Neural crest cell (in vitro differentiated cells): Measurements from ENCODE around the gene CCNF. TPM values are rescaled to one million over a fixed set of nuclear protein-coding genes. Genes with fewer than 3 reads are reported as not detected.

Source experiments
- DNase-seq: peaks from one replicate; pipeline ENCODE4 v3.0.0; 2021; ENCODE audit warnings: low read depth, mixed read lengths, low spot score
- H3K27ac Mint-ChIP-seq: one replicate; pipeline ENCODE4 v1.8.0; 2021; ENCODE audit warnings: mild to moderate bottlenecking, mixed read lengths; ENCODE audit not compliant: unreplicated experiment
- H3K27me3 Mint-ChIP-seq: 2 replicates; pipeline ENCODE4 v1.8.0; 2021; ENCODE audit warnings: low read depth, mild to moderate bottlenecking, mixed read lengths
- H3K36me3 Mint-ChIP-seq: 2 replicates; pipeline ENCODE4 v1.8.0; 2021; ENCODE audit warnings: low read depth, mild to moderate bottlenecking, mixed read lengths
- H3K4me1 Mint-ChIP-seq: 2 replicates; pipeline ENCODE4 v1.8.0; 2021; ENCODE audit warnings: mixed read lengths
- H3K4me3 Mint-ChIP-seq: one replicate; pipeline ENCODE4 v1.8.0; 2021; ENCODE audit warnings: mild to moderate bottlenecking, mixed read lengths
- H3K9me3 Mint-ChIP-seq: 2 replicates; pipeline ENCODE4 v1.8.0; 2021; ENCODE audit warnings: mixed read lengths
- total RNA-seq: library from RNA; stranded (reverse); gene quantifications from 2 replicates; pipeline ENCODE4 v1.2.1, GENCODE V29; 2021
- TF ChIP-seq, protein P1 (sequence below): fragments of 200-600 bp; sonication (generic); conservative IDR thresholded peaks from 2 replicates; pipeline ENCODE4 v1.5.0; 2021; ENCODE audit warnings: antibody characterized with exemption, mild to moderate bottlenecking

CCNF gene
- total RNA-seq, 1 donor from 2014 or later, result 67.5 TPM

DNA sequence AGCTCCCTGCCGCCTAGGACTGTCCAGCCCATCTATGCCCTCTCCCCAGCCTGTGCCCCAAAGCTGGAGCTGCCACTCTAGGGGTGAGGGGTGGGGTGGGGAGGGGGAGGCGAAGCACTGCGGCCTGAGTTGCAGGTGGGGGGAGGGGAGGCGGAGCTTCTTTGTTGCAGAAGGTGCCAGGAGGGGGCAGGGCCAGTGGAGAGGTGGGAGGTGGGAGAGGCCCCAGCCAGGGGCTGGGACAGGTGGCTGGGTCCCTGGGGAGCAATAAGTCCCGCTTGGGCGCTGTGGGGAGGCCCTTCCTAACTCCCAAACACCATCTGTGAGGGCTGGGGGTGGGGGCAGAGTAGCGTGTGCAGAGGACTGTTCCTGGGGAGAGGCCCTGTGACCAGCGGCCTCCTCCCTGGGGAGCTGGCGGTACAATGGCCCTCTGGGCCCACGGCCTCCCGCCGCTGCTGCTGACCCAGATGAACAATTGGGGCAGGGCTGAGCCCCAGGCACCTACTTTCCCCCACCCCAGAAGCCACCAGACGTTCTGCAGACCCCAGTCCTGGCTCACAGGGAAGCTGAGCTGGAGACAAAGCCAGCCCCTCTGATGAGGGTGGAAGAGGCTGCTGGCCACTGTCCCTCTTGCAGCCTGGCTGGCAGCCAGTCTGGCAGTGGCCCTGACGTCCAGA lies 39.6 kb downstream of the CCNF start:
- DNase-seq, result no peak
- H3K27ac Mint-ChIP-seq, result no peak overlapping the region

DNA sequence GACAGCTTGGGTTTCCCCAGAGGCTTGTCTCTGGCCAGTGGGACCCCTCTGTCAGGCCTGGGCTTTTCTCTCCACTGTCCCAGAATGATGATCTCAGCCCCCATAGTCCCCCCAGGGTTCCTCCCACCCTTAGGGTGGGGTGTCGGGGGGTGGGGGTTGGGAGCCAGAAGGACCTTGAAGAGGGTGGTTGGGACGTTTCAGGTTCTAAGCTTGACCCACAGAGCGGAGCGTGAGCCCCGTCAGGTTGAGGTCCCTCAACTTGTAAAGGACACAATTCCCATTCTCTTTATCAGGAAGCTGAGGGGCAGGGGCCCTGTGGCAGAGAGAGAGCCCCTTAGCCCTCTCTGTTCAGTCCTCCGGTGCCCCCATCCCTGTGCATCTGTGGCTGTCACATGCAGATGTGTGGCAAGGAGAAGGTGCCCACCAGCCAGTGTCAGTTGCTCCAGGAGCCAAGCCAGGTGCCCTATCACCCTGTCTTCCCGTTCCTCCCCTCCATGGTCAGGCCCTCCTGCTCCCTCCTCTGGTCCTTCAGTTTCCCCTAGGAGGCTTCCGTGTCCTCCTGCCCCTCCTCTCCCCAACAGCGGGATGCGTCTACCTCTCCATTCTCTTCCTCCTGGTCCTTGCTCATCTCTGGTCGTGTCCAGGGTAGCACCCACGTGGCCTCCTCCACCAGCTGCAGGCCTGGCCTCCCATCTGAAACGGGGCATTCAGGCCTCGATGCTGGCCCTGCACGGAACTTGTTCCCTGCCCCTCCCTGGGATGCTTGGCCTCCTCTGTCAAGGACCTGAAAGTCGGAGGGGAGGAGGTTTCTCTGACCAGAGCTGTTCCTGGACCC lies 40.4 kb downstream of the CCNF start:
- Mint-ChIP-seq H3K36me3 (no peaks in the 10 kb centered on the region), H3K4me3 (peak overlapping the region; percentile 85), H3K4me1 (peaks cover 21% of the 10 kb centered on the region), H3K27ac (peak overlapping the region; percentile 71), H3K27me3 (peaks cover 19% of the 10 kb centered on the region), H3K9me3 (no peaks in the 10 kb centered on the region)
- TF ChIP-seq, protein P1, sequence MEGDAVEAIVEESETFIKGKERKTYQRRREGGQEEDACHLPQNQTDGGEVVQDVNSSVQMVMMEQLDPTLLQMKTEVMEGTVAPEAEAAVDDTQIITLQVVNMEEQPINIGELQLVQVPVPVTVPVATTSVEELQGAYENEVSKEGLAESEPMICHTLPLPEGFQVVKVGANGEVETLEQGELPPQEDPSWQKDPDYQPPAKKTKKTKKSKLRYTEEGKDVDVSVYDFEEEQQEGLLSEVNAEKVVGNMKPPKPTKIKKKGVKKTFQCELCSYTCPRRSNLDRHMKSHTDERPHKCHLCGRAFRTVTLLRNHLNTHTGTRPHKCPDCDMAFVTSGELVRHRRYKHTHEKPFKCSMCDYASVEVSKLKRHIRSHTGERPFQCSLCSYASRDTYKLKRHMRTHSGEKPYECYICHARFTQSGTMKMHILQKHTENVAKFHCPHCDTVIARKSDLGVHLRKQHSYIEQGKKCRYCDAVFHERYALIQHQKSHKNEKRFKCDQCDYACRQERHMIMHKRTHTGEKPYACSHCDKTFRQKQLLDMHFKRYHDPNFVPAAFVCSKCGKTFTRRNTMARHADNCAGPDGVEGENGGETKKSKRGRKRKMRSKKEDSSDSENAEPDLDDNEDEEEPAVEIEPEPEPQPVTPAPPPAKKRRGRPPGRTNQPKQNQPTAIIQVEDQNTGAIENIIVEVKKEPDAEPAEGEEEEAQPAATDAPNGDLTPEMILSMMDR, result no peak
- DNase-seq, result no peak

More for the DNA sequence above, 39.6 kb downstream of the CCNF start:
- Mint-ChIP-seq H3K36me3 (no peaks in the 10 kb centered on the region), H3K9me3 (no peaks in the 10 kb centered on the region), H3K4me1 (peaks cover 21% of the 10 kb centered on the region), H3K27me3 (peaks cover 19% of the 10 kb centered on the region), H3K4me3 (peak overlapping the region; percentile 85)
- TF ChIP-seq, protein P1, result no peak

DNA sequence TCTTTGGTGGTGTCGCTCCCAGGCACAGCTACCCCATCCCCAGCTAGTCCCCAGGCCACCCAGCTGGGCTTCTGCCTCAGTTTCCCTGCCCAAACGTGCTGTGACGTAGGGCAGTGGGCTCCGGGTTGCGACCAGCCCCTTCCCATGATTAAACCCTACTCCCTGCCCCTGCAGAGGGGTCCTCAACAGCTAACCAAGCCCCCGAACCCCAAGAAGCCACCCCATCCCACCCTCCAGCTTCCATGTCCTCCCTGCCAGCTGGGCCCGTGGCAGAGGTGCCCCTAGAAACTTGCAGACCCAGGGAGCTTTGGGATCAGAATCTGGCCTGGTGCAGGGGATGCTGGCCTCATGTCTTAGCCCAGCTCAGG lies 41.0 kb downstream of the CCNF start:
- Mint-ChIP-seq H3K9me3 (no peaks in the 10 kb centered on the region), H3K27ac (no peak overlapping the region), H3K27me3 (peaks cover 19% of the 10 kb centered on the region), H3K4me1 (peaks cover 21% of the 10 kb centered on the region), H3K4me3 (peak overlapping the region; percentile 85), H3K36me3 (no peaks in the 10 kb centered on the region)
- no peak for DNase-seq
- TF ChIP-seq, protein P1, result no peak

DNA sequence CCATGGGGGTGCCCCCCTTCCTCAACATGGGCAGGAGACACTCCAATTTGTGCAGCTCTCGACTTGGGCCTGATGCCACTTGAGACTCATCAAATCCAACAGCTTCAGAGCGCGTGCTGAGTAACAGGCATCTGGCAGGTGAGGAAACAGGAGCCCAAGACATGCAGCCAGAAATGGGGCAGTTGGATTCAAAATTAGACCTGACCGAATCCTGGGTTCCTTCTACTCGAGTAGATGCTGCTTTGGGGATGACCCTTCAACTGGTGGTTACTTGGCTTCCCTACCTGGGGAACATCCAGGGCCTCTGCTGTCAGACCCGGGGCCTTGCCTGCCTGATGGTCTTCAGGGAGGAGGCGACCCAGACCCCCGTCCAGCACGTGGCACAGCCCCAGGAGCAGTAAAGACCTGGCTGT lies 41.4 kb downstream of the CCNF start:
- TF ChIP-seq, protein P1, result no peak
- H3K4me1 Mint-ChIP-seq, result peaks cover 21% of the 10 kb centered on the region
- H3K27me3 Mint-ChIP-seq, result peaks cover 16% of the 10 kb centered on the region
- H3K36me3 Mint-ChIP-seq, result no peaks in the 10 kb centered on the region
- peak overlapping the region; percentile 85 for H3K4me3 Mint-ChIP-seq
- no peak for DNase-seq
- no peak overlapping the region for H3K27ac Mint-ChIP-seq
- no peaks in the 10 kb centered on the region for H3K9me3 Mint-ChIP-seq

DNA sequence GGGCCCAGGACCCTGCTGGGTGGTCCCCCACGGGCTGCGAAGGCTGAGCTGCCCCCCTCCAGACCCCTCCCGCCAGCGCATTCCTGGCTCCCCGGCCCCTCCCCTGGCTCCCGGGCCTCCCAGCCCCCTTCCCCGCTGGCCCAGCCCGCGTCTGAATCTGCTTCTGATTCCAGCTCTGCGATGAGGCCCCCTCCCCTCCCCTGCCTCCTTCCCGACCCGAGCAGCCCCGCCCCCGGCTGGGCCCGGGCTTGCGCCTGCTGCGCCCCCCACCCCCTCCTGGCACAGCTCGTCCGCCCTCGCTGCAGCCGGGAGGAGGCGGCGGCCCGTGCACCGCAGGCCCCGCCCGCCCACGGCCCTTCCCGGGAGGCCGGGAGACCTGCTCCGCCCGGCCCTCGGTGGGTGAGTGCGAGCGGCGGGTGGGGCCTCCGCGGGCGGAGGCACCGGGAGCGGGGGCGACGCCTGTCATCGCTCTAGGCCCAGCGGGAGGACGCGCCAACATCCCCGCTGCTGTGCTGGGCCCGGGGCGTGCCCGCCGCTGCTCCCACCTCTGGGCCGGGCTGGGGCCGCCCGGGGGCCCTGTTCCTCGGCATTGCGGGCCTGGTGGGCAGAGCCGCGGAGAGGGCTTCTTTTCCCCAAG lies 41.9 kb downstream of the CCNF start, which contains the start of gene NTN3:
TSS of gene NTN3 (plus strand) at position 282 of the 637 bp plus-strand sequence. CDS start 405 bp downstream, outside the sequence.
- H3K27ac Mint-ChIP-seq, result no peak within 1 kb of the TSS

More for the DNA sequence above, 41.9 kb downstream of the CCNF start, which contains the start of gene NTN3:
- Mint-ChIP-seq H3K9me3 (no peaks in the 10 kb centered on the region), H3K4me1 (peaks cover 24% of the 10 kb centered on the region), H3K27me3 (peaks cover 16% of the 10 kb centered on the region), H3K4me3 (peak within 1 kb of the TSS; percentile 85), H3K36me3 (no peaks in the 10 kb centered on the region)
- peak; percentile 64 for DNase-seq
- TF ChIP-seq, protein P1, result no peak
